ENCODE results near the gene PSMC1. TPM values are rescaled to one million over a fixed set of nuclear protein-coding genes. Genes with fewer than 3 reads are reported as not detected.

The PSMC1 gene
- total RNA-seq, 4 donors from 2014 or later: 96.8 to 139 (median 117) TPM

GRCh38 chr14:90296641-90297040 lies 40.3 kb downstream of the PSMC1 start:
- WGBS: 97% methylated on average over 7 of the region's 7 CpGs
- intact Hi-C loops (cut with DNase I): no loop called here
- H3K36me3 ChIP-seq: peaks cover 10 to 67% (median 49%) of the 10 kb centered on the region in 4 donors

GRCh38 chr14:90297876-90298629 lies 41.7 kb downstream of the PSMC1 start:
- TF ChIP-seq POLR2AphosphoS5 (IDR thresholded peaks at IDR 0.05): no peak
- TF ChIP-seq POLR2A (IDR thresholded peaks at IDR 0.05; ENCODE audit: low read depth): no peak
- no peak for TF ChIP-seq EP300 (IDR thresholded peaks at IDR 0.05)
- TF ChIP-seq CTCF (IDR thresholded peaks at IDR 0.05): no peak

More at GRCh38 chr14:90296641-90297040, 40.3 kb downstream of the PSMC1 start:
- Histone ChIP-seq H3K27me3 (no peaks in the 10 kb centered on the region), H3K27ac (replicated peaks in 1 of 4) (no peak overlapping the region), H3K4me1 (peaks cover 4 to 33% (median 27%) of the 10 kb centered on the region in 4 donors), H3K9me3 (no peaks in the 10 kb centered on the region), H3K4me3 (no peak overlapping the region)
- no peak for TF ChIP-seq CTCF (IDR thresholded peaks at IDR 0.05)
- no peak for TF ChIP-seq POLR2AphosphoS5 (IDR thresholded peaks at IDR 0.05)
- no peak for TF ChIP-seq EP300 (IDR thresholded peaks at IDR 0.05)
- TF ChIP-seq POLR2A (IDR thresholded peaks at IDR 0.05; ENCODE audit: low read depth): no peak
- no peak for DNase-seq (ENCODE audit: extremely low spot score)

GRCh38 chr14:90299408-90299807 lies 43.1 kb downstream of the PSMC1 start:
- no peak for TF ChIP-seq EP300 (IDR thresholded peaks at IDR 0.05)
- no peak for TF ChIP-seq CTCF (IDR thresholded peaks at IDR 0.05)
- TF ChIP-seq POLR2A (IDR thresholded peaks at IDR 0.05; ENCODE audit: low read depth): no peak
- TF ChIP-seq POLR2AphosphoS5 (IDR thresholded peaks at IDR 0.05): no peak
- 63% methylated on average over 7 of the region's 7 CpGs for WGBS
- Histone ChIP-seq H3K36me3 (peaks cover 15 to 64% (median 44%) of the 10 kb centered on the region in 4 donors), H3K27ac (replicated peaks in 1 of 4) (peak overlapping the region in 3 of 4 donors; percentile 59 to 74 (median 73)), H3K4me1 (peaks cover 10 to 40% (median 36%) of the 10 kb centered on the region in 4 donors), H3K9me3 (no peaks in the 10 kb centered on the region), H3K4me3 (no peak overlapping the region), H3K27me3 (no peaks in the 10 kb centered on the region)
- intact Hi-C loops (cut with DNase I): no loop called here
- DNase-seq (ENCODE audit: extremely low spot score): no peak

More at GRCh38 chr14:90297876-90298629, 41.7 kb downstream of the PSMC1 start:
- H3K9me3 ChIP-seq: no peaks in the 10 kb centered on the region
- H3K36me3 ChIP-seq: peaks cover 4 to 61% (median 39%) of the 10 kb centered on the region in 4 donors
- no peak for DNase-seq (ENCODE audit: extremely low spot score)
- intact Hi-C loops (cut with DNase I): no loop called here
- WGBS: 92% methylated on average over 11 of the region's 11 CpGs
- H3K27ac ChIP-seq (replicated peaks in 1 of 4): no peak overlapping the region
- no peaks in the 10 kb centered on the region for H3K27me3 ChIP-seq
- no peak overlapping the region for H3K4me3 ChIP-seq
- peaks cover 10 to 40% (median 36%) of the 10 kb centered on the region in 4 donors for H3K4me1 ChIP-seq

GRCh38 chr14:90300611-90301047 lies 44.3 kb downstream of the PSMC1 start:
- Histone ChIP-seq H3K4me1 (peaks cover 10 to 40% (median 36%) of the 10 kb centered on the region in 4 donors), H3K27me3 (no peaks in the 10 kb centered on the region), H3K9me3 (no peaks in the 10 kb centered on the region), H3K27ac (replicated peaks in 1 of 4) (peak overlapping the region; percentile 54 to 77 (median 74)), H3K4me3 (no peak overlapping the region), H3K36me3 (peaks cover 15 to 61% (median 45%) of the 10 kb centered on the region in 4 donors)
- TF ChIP-seq CTCF (IDR thresholded peaks at IDR 0.05): no peak
- TF ChIP-seq EP300 (IDR thresholded peaks at IDR 0.05): no peak
- TF ChIP-seq POLR2AphosphoS5 (IDR thresholded peaks at IDR 0.05): no peak
- no peak for TF ChIP-seq POLR2A (IDR thresholded peaks at IDR 0.05; ENCODE audit: low read depth)
- intact Hi-C loops (cut with DNase I): loop anchor here (2.0 to 10.0 kb wide), 4 partner anchors 80 to 517 kb away; partner anchors contain the start of gene TTC7B
- 78% methylated on average over 2 of the region's 2 CpGs for WGBS
- no peak for DNase-seq (ENCODE audit: extremely low spot score)

All from esophagus muscularis mucosa (tissue), 4 donors.